Measurements from ENCODE around the gene MYF6. TPM values are rescaled to one million over a fixed set of nuclear protein-coding genes. Genes with fewer than 3 reads are reported as not detected.

The MYF6 gene
- total RNA-seq, 1 experiment from 2014 or later: not detected

GRCh38 chr12:80681287-80681686 lies 26.1 kb upstream of the MYF6 start:
- DNase-seq (ENCODE audit: low read depth, low spot score) (no peak), ATAC-seq (no peak)
- intact Hi-C loops (cut with micrococcal nuclease): no loop called here
- Histone ChIP-seq H3K79me2 (ENCODE audit: insufficient read depth, low read length) (no peaks in the 10 kb centered on the region), H3K9me2 (ENCODE audit: insufficient read depth) (no peaks in the 10 kb centered on the region), H3K27me3 (ENCODE audit: insufficient read depth, low read length) (peaks cover 9% of the 10 kb centered on the region), H3K4me1 (ENCODE audit: control insufficient read depth in 1 of 2, insufficient read depth in 2 of 2, low read length in 2 of 2) (no peaks in the 10 kb centered on the region), H3K9me3 (ENCODE audit: control insufficient read depth in 1 of 2, insufficient read depth in 1 of 2, low read depth in 1 of 2, low read length in 2 of 2) (no peaks in the 10 kb centered on the region), H2AFZ (ENCODE audit: low read depth, low read length, poor library complexity, severe bottlenecking) (no peak overlapping the region), H4K20me1 (ENCODE audit: insufficient read depth) (no peaks in the 10 kb centered on the region), H3K27ac (ENCODE audit: low read depth, low read length) (no peak overlapping the region), H3K4me3 (replicated peaks in 1 of 2; ENCODE audit: low read depth in 1 of 2, low read length in 2 of 2) (no peak overlapping the region), H3K36me3 (ENCODE audit: control insufficient read depth in 1 of 2, insufficient read depth in 2 of 2, low read length in 2 of 2) (no peaks in the 10 kb centered on the region), H3K9ac (ENCODE audit: low read length) (no peak overlapping the region), H3K4me2 (ENCODE audit: low read length) (no peak overlapping the region)
- ChIA-PET CTCF (interaction anchor here (1.4 kb wide), 1 partner anchor 8 kb away, joined by 4 read pairs; no protein-coding TSS in a partner anchor), RAD21 (ENCODE audit: low non-redundant PET in 1 of 2, low total read pairs in 2 of 2, uncharacterized antibody in 2 of 2, unreplicated experiment in 2 of 2) (no interaction called here), POLR2A (no interaction called here)
- BruUV-seq (replicated peaks): no TSS peak
- TF ChIP-seq REST (IDR thresholded peaks at IDR 0.05; ENCODE audit: low read depth) (no peak), POLR2A (IDR thresholded peaks at IDR 0.05; ENCODE audit: borderline replicate concordance, extremely low read depth, insufficient read depth, insufficient read length) (no peak), ZFX (IDR thresholded peaks at IDR 0.05) (no peak), MAX (IDR thresholded peaks at IDR 0.05) (no peak), ZNF274 (IDR thresholded peaks at IDR 0.05; ENCODE audit: low read depth, low read length) (no peak), YY1 (IDR thresholded peaks at IDR 0.05; ENCODE audit: extremely low read depth, insufficient replicate concordance, low read depth, low read length) (no peak), POLR2AphosphoS5 (IDR thresholded peaks at IDR 0.05; ENCODE audit: low read depth, low read length) (no peak), RAD21 (IDR thresholded peaks at IDR 0.05; ENCODE audit: low read depth) (no peak), CBX3 (IDR thresholded peaks at IDR 0.05; ENCODE audit: low read depth) (no peak), EZH2phosphoT487 (IDR thresholded peaks at IDR 0.05; ENCODE audit: borderline replicate concordance) (no peak), ELF1 (IDR thresholded peaks at IDR 0.05; ENCODE audit: borderline replicate concordance, low read depth) (no peak), JUND (IDR thresholded peaks at IDR 0.05) (no peak), ATF3 (IDR thresholded peaks at IDR 0.05) (no peak), SIN3A (IDR thresholded peaks at IDR 0.05; ENCODE audit: low read depth) (no peak), CEBPB (IDR thresholded peaks at IDR 0.05; ENCODE audit: low read depth) (no peak), FOSL1 (IDR thresholded peaks at IDR 0.05; ENCODE audit: low read depth) (no peak)
